ENCODE results near the gene CNN3. TPM values are rescaled to one million over a fixed set of nuclear protein-coding genes. Genes with fewer than 3 reads are reported as not detected.
A peak's percentile ranks its signal among the peaks of the same experiment; 100 is the strongest.

CNN3 gene
- 315 TPM for total RNA-seq
- 100 to 1,000 TPM; 294 to 507 (median 379) TPM for polyA plus RNA-seq (ENCODE audit: insufficient read depth in 1 of 8, insufficient read length in 8 of 8, low replicate concordance in 1 of 8)
- long read RNA-seq, donor 1, transcript CNN3-201 (7 exons, 2,165 nt) = major isoform, 62 of 67 reads
- long read RNA-seq, donor 1, partial matches to known transcripts = 5 of 67 reads
- long read RNA-seq, donor 1, other reads (novel, unspliced or antisense) = 0 of 67 reads
- long read RNA-seq, donor 2, transcript CNN3-201 (7 exons, 2,165 nt) = major isoform, 20 of 20 reads
- long read RNA-seq, donor 2, partial matches to known transcripts = 0 of 20 reads
- long read RNA-seq, donor 2, other reads (novel, unspliced or antisense) = 0 of 20 reads
- long read RNA-seq, donor 3, transcript CNN3-201 (7 exons, 2,165 nt) = major isoform, 114 of 124 reads
- long read RNA-seq, donor 3, partial matches to known transcripts = 8 of 124 reads
- long read RNA-seq, donor 3, other reads (novel, unspliced or antisense) = 0 of 124 reads
- long read RNA-seq, donor 4, transcript CNN3-204 (3 exons, 568 nt) = minor isoform, 5 of 177 reads
- long read RNA-seq, donor 4, transcript CNN3-201 (7 exons, 2,165 nt) = major isoform, 112 of 177 reads
- long read RNA-seq, donor 4, partial matches to known transcripts = 52 of 177 reads
- long read RNA-seq, donor 4, other reads (novel, unspliced or antisense) = 6 of 177 reads
- long read RNA-seq, donor 5, transcript CNN3-204 (3 exons, 568 nt) = minor isoform, 8 of 523 reads
- long read RNA-seq, donor 5, transcript CNN3-201 (7 exons, 2,165 nt) = major isoform, 415 of 523 reads
- long read RNA-seq, donor 5, transcript CNN3-206 (5 exons, 739 nt) = minor isoform, 5 of 523 reads
- long read RNA-seq, donor 5, partial matches to known transcripts = 83 of 523 reads
- long read RNA-seq, donor 5, other reads (novel, unspliced or antisense) = 10 of 523 reads
- long read RNA-seq, donor 6, transcript CNN3-204 (3 exons, 568 nt) = minor isoform, 8 of 249 reads
- long read RNA-seq, donor 6, transcript CNN3-201 (7 exons, 2,165 nt) = major isoform, 209 of 249 reads
- long read RNA-seq, donor 6, partial matches to known transcripts = 25 of 249 reads
- long read RNA-seq, donor 6, other reads (novel, unspliced or antisense) = 5 of 249 reads
- long read RNA-seq, donor 7, transcript CNN3-201 (7 exons, 2,165 nt) = major isoform, 160 of 232 reads
- long read RNA-seq, donor 7, transcript CNN3-204 (3 exons, 568 nt) = minor isoform, 5 of 232 reads
- long read RNA-seq, donor 7, partial matches to known transcripts = 55 of 232 reads
- long read RNA-seq, donor 7, other reads (novel, unspliced or antisense) = 8 of 232 reads
- long read RNA-seq, donor 8, transcript CNN3-201 (7 exons, 2,165 nt) = major isoform, 138 of 167 reads
- long read RNA-seq, donor 8, partial matches to known transcripts = 22 of 167 reads
- long read RNA-seq, donor 8, other reads (novel, unspliced or antisense) = 5 of 167 reads
- long read RNA-seq, donor 9, transcript CNN3-201 (7 exons, 2,165 nt) = major isoform, 78 of 128 reads
- long read RNA-seq, donor 9, transcript CNN3-204 (3 exons, 568 nt) = minor isoform, 8 of 128 reads
- long read RNA-seq, donor 9, partial matches to known transcripts = 37 of 128 reads
- long read RNA-seq, donor 9, other reads (novel, unspliced or antisense) = 5 of 128 reads
- long read RNA-seq, donor 10, transcript CNN3-201 (7 exons, 2,165 nt) = major isoform, 184 of 244 reads
- long read RNA-seq, donor 10, transcript CNN3-204 (3 exons, 568 nt) = minor isoform, 6 of 244 reads
- long read RNA-seq, donor 10, partial matches to known transcripts = 44 of 244 reads
- long read RNA-seq, donor 10, other reads (novel, unspliced or antisense) = 5 of 244 reads
- long read RNA-seq, donor 11, transcript CNN3-201 (7 exons, 2,165 nt) = major isoform, 106 of 122 reads
- long read RNA-seq, donor 11, partial matches to known transcripts = 5 of 122 reads
- long read RNA-seq, donor 11, other reads (novel, unspliced or antisense) = 7 of 122 reads

GRCh38 chr1:94926915-94927404, at the start of gene CNN3:
TSS of gene CNN3 (minus strand) at chr1:94927110. CDS start at chr1:94926894, 216 bp downstream.
- 0% methylated on average over 56 of the region's 57 CpGs for WGBS (ENCODE audit: insufficient coverage)
- H3K27me3 ChIP-seq (ENCODE audit: control insufficient read depth, insufficient read depth, low read length) = no peaks in the 10 kb centered on the region
- peak within 1 kb of the TSS; percentile 99 for H3K27ac ChIP-seq (ENCODE audit: low read length)
- H3K4me1 ChIP-seq (ENCODE audit: control insufficient read depth, insufficient read depth, low read length) = peaks cover 40% of the 10 kb centered on the region
- peaks cover 13% of the 10 kb centered on the region for H3K36me3 ChIP-seq (ENCODE audit: control insufficient read depth, insufficient read depth, low read length)
- no peaks in the 10 kb centered on the region for H3K9me3 ChIP-seq (replicated peaks; ENCODE audit: control insufficient read depth, low read depth, low read length)
- H3K4me3 ChIP-seq (ENCODE audit: low read length) = peak within 1 kb of the TSS; percentile 93
- DNase-seq = peak; percentile 98

GRCh38 chr1:94974824-94975223, 47.9 kb upstream of the CNN3 start:
- no peak for DNase-seq
- peak overlapping the region; percentile 86 for H3K27ac ChIP-seq (ENCODE audit: low read length)
- H3K36me3 ChIP-seq (ENCODE audit: control insufficient read depth, insufficient read depth, low read length) = no peaks in the 10 kb centered on the region
- no peaks in the 10 kb centered on the region for H3K27me3 ChIP-seq (ENCODE audit: control insufficient read depth, insufficient read depth, low read length)
- peaks cover 21% of the 10 kb centered on the region for H3K4me1 ChIP-seq (ENCODE audit: control insufficient read depth, insufficient read depth, low read length)
- H3K9me3 ChIP-seq (replicated peaks; ENCODE audit: control insufficient read depth, low read depth, low read length) = peaks cover 2% of the 10 kb centered on the region
- WGBS (ENCODE audit: insufficient coverage) = 67% methylated on average over 1 of the region's 1 CpG
- no peak overlapping the region for H3K4me3 ChIP-seq (ENCODE audit: low read length)

- DNase-seq = peak; percentile 97
- Histone ChIP-seq H3K4me1 (ENCODE audit: control insufficient read depth, insufficient read depth, low read length) (peaks cover 21% of the 10 kb centered on the region), H3K27me3 (ENCODE audit: control insufficient read depth, insufficient read depth, low read length) (no peaks in the 10 kb centered on the region), H3K27ac (ENCODE audit: low read length) (peak overlapping the region; percentile 86), H3K4me3 (ENCODE audit: low read length) (no peak overlapping the region), H3K36me3 (ENCODE audit: control insufficient read depth, insufficient read depth, low read length) (no peaks in the 10 kb centered on the region), H3K9me3 (replicated peaks; ENCODE audit: control insufficient read depth, low read depth, low read length) (peaks cover 2% of the 10 kb centered on the region)
- no CpG with 5 or more reads among the region's 1 CpG for WGBS (ENCODE audit: insufficient coverage)
Measured at GRCh38 chr1:94974241-94974640, 47.3 kb upstream of the CNN3 start.

GRCh38 chr1:94973309-94973922, 46.5 kb upstream of the CNN3 start:
- no peak overlapping the region for H3K4me3 ChIP-seq (ENCODE audit: low read length)
- DNase-seq = peak; percentile 94
- WGBS (ENCODE audit: insufficient coverage) = 67% methylated on average over 3 of the region's 8 CpGs

GRCh38 chr1:94971491-94971924, 44.6 kb upstream of the CNN3 start:
- peak overlapping the region; percentile 75 for H3K27ac ChIP-seq (ENCODE audit: low read length)
- no peaks in the 10 kb centered on the region for H3K36me3 ChIP-seq (ENCODE audit: control insufficient read depth, insufficient read depth, low read length)
- 57% methylated on average over 3 of the region's 6 CpGs for WGBS (ENCODE audit: insufficient coverage)
- H3K4me3 ChIP-seq (ENCODE audit: low read length) = no peak overlapping the region
- H3K4me1 ChIP-seq (ENCODE audit: control insufficient read depth, insufficient read depth, low read length) = peaks cover 23% of the 10 kb centered on the region
- H3K27me3 ChIP-seq (ENCODE audit: control insufficient read depth, insufficient read depth, low read length) = no peaks in the 10 kb centered on the region
- H3K9me3 ChIP-seq (replicated peaks; ENCODE audit: control insufficient read depth, low read depth, low read length) = peaks cover 2% of the 10 kb centered on the region
- DNase-seq = peak; percentile 78

More at GRCh38 chr1:94973309-94973922, 46.5 kb upstream of the CNN3 start:
- H3K27ac ChIP-seq (ENCODE audit: low read length) = peak overlapping the region; percentile 86
- no peaks in the 10 kb centered on the region for H3K36me3 ChIP-seq (ENCODE audit: control insufficient read depth, insufficient read depth, low read length)
- H3K9me3 ChIP-seq (replicated peaks; ENCODE audit: control insufficient read depth, low read depth, low read length) = peaks cover 2% of the 10 kb centered on the region
- peaks cover 21% of the 10 kb centered on the region for H3K4me1 ChIP-seq (ENCODE audit: control insufficient read depth, insufficient read depth, low read length)
- no peaks in the 10 kb centered on the region for H3K27me3 ChIP-seq (ENCODE audit: control insufficient read depth, insufficient read depth, low read length)

GRCh38 chr1:94970783-94971182, 43.9 kb upstream of the CNN3 start:
- no peak for DNase-seq
- H3K27me3 ChIP-seq (ENCODE audit: control insufficient read depth, insufficient read depth, low read length) = no peaks in the 10 kb centered on the region
- H3K36me3 ChIP-seq (ENCODE audit: control insufficient read depth, insufficient read depth, low read length) = no peaks in the 10 kb centered on the region
- H3K4me3 ChIP-seq (ENCODE audit: low read length) = no peak overlapping the region
- no CpG with 5 or more reads among the region's 2 CpGs for WGBS (ENCODE audit: insufficient coverage)
- peaks cover 23% of the 10 kb centered on the region for H3K4me1 ChIP-seq (ENCODE audit: control insufficient read depth, insufficient read depth, low read length)
- peaks cover 2% of the 10 kb centered on the region for H3K9me3 ChIP-seq (replicated peaks; ENCODE audit: control insufficient read depth, low read depth, low read length)
- peak overlapping the region; percentile 75 for H3K27ac ChIP-seq (ENCODE audit: low read length)

GRCh38 chr1:94969137-94969536, 42.2 kb upstream of the CNN3 start:
- WGBS (ENCODE audit: insufficient coverage) = 97% methylated on average over 4 of the region's 6 CpGs
- no peak for DNase-seq
- no peak overlapping the region for H3K27ac ChIP-seq (ENCODE audit: low read length)
- H3K4me1 ChIP-seq (ENCODE audit: control insufficient read depth, insufficient read depth, low read length) = peaks cover 19% of the 10 kb centered on the region
- no peaks in the 10 kb centered on the region for H3K9me3 ChIP-seq (replicated peaks; ENCODE audit: control insufficient read depth, low read depth, low read length)
- H3K27me3 ChIP-seq (ENCODE audit: control insufficient read depth, insufficient read depth, low read length) = no peaks in the 10 kb centered on the region
- H3K4me3 ChIP-seq (ENCODE audit: low read length) = no peak overlapping the region
- no peaks in the 10 kb centered on the region for H3K36me3 ChIP-seq (ENCODE audit: control insufficient read depth, insufficient read depth, low read length)

GRCh38 chr1:94966033-94966432, 39.1 kb upstream of the CNN3 start:
- Histone ChIP-seq H3K4me1 (ENCODE audit: control insufficient read depth, insufficient read depth, low read length) (peaks cover 12% of the 10 kb centered on the region), H3K27me3 (ENCODE audit: control insufficient read depth, insufficient read depth, low read length) (no peaks in the 10 kb centered on the region), H3K27ac (ENCODE audit: low read length) (no peak overlapping the region), H3K36me3 (ENCODE audit: control insufficient read depth, insufficient read depth, low read length) (no peaks in the 10 kb centered on the region), H3K9me3 (replicated peaks; ENCODE audit: control insufficient read depth, low read depth, low read length) (no peaks in the 10 kb centered on the region), H3K4me3 (ENCODE audit: low read length) (no peak overlapping the region)
- no CpG with 5 or more reads among the region's 1 CpG for WGBS (ENCODE audit: insufficient coverage)
- no peak for DNase-seq
